ENCODE results near the gene EFNA5.

DNA sequence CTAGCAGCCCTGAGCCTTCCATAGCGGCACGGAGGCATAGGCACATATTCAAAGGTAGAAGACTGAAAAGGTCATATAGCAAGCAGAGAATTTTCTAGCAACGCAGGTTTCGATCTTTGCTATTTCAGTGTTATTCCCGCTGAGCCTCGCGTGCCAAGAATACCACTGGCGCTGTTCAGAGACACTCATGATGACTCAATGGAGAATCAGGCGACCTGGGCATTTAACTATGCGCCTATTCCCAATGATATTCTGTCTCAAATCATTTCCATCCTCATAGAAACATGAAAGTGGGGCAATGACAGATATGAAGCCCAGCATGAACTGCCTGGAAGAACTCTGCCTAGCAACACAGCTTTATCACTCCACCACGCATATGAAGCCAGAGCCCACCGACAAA lies 59.9 kb downstream of the EFNA5 start:
- no peak for TF ChIP-seq ZNF114 (CRISPR knock-in tag; IDR thresholded peaks at IDR 0.05)
- no peak for TF ChIP-seq EZH2 (IDR thresholded peaks at IDR 0.05; ENCODE audit: low read depth, unreplicated experiment)
